OCI-LY1 (cell line): ENCODE data around the gene PRR5L.

ENCODE experiments used
- H2AFZ ChIP-seq: fragments of 200-600 bp; sonication (generic), shearing (Covaris generic); 2 replicates; pipeline ENCODE4 v1.6.0; 2014; ENCODE audit warnings: antibody characterized with exemption, mild to moderate bottlenecking, low read length
- H3F3A ChIP-seq: fragments of 200-600 bp; sonication (generic), shearing (Covaris generic); 2 replicates; pipeline ENCODE4 v1.6.0; 2014; ENCODE audit warnings: mild to moderate bottlenecking, antibody characterized with exemption, low read length, moderate library complexity; ENCODE audit not compliant: insufficient read depth
- H3K27ac ChIP-seq: fragments of 200-600 bp; sonication (generic); 2 replicates; pipeline ENCODE4 v1.5.1; 2014; ENCODE audit warnings: low read length, mixed run types, mild to moderate bottlenecking, low read depth; ENCODE audit not compliant: poor library complexity, severe bottlenecking
- H3K27me3 ChIP-seq: fragments of 200-600 bp; sonication (generic); 2 replicates; pipeline ENCODE4 v1.6.0; 2014; ENCODE audit warnings: antibody characterized with exemption, mild to moderate bottlenecking, low read length, moderate library complexity; ENCODE audit not compliant: insufficient read depth
- H3K36me3 ChIP-seq: fragments of 200-600 bp; sonication (generic); 2 replicates; pipeline ENCODE4 v1.6.1; 2014; ENCODE audit warnings: mild to moderate bottlenecking, antibody characterized with exemption, low read length, moderate library complexity, mixed read lengths; ENCODE audit not compliant: insufficient read depth
- H3K4me1 ChIP-seq: fragments of 200-600 bp; sonication (generic); 2 replicates; pipeline ENCODE4 v1.5.1; 2014; ENCODE audit warnings: mild to moderate bottlenecking, low read length, moderate library complexity; ENCODE audit not compliant: insufficient read depth, severe bottlenecking
- H3K4me2 ChIP-seq: fragments of 200-600 bp; sonication (generic), shearing (Covaris generic); 2 replicates; pipeline ENCODE4 v1.6.1; 2014; ENCODE audit warnings: low read length
- H3K4me3 ChIP-seq: fragments of 200-600 bp; sonication (generic); 2 replicates; pipeline ENCODE4 v1.5.1; 2014; ENCODE audit warnings: low read length, low read depth, mild to moderate bottlenecking, mixed read lengths; ENCODE audit not compliant: poor library complexity, severe bottlenecking
- H3K79me2 ChIP-seq: fragments of 200-600 bp; shearing (Covaris generic); 2 replicates; pipeline ENCODE4 v1.6.1; 2016; ENCODE audit warnings: mixed run types, low read length, mixed read lengths; ENCODE audit not compliant: insufficient read depth
- H3K9ac ChIP-seq: fragments of 200-600 bp; sonication (generic), shearing (Covaris generic); 2 replicates; pipeline ENCODE4 v1.6.1; 2014; ENCODE audit warnings: mild to moderate bottlenecking, low read length, mixed read lengths
- H3K9me2 ChIP-seq: fragments of 200-600 bp; sonication (generic), shearing (Covaris generic); 2 replicates; pipeline ENCODE4 v1.6.1; 2014; ENCODE audit warnings: low read depth, mild to moderate bottlenecking, low read length, mixed read lengths
- H3K9me3 ChIP-seq: fragments of 200-600 bp; shearing (Covaris generic); 2 replicates; pipeline ENCODE4 v1.6.1; 2014; ENCODE audit warnings: low read length, mixed read lengths
- H4K20me1 ChIP-seq: fragments of 200-600 bp; sonication (generic), shearing (Covaris generic); 2 replicates; pipeline ENCODE4 v1.6.0; 2016; ENCODE audit warnings: mild to moderate bottlenecking, low read length; ENCODE audit not compliant: insufficient read depth
- EZH2 ChIP-seq: fragments of 200-600 bp; sonication (generic), shearing (Covaris generic); IDR thresholded peaks from 2 replicates; pipeline ENCODE4 v1.8.0; 2017; ENCODE audit warnings: borderline replicate concordance, mixed run types, mild to moderate bottlenecking, antibody characterized with exemption, low read length, moderate library complexity, mixed read lengths
- TF ChIP-seq, protein P1 (sequence below): fragments of 200-600 bp; sonication (generic), shearing (Covaris generic); IDR thresholded peaks from 2 replicates; pipeline ENCODE4 v1.5.1; 2017; ENCODE audit warnings: mild to moderate bottlenecking, antibody characterized with exemption, low read length, moderate library complexity, mixed read lengths

The PRR5L gene

DNA sequence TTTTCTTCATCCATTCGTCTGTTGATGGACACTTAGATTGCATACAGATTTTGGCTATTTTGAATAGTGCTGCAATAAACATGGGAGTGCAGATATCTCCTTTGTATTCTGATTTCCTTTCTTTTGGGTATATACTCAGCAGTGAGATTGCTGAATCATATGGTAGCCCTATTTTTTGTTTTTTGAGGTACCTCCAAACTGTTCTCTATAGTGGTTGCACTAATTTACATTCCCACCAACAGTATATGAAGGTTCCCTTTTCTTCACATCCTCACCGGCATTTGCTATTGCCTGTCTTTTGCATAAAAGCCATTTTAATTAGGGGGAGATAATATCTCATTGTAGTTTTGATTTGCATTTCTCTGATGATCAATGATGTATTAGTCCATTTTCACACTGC lies 96.1 kb downstream of the PRR5L start:
- H3K9me2 ChIP-seq, result no peaks in the 10 kb centered on the region
- no peak overlapping the region for H3K4me2 ChIP-seq
- H3K27me3 ChIP-seq, result no peaks in the 10 kb centered on the region
- no peaks in the 10 kb centered on the region for H3K4me1 ChIP-seq
- no peaks in the 10 kb centered on the region for H3K79me2 ChIP-seq
- no peak overlapping the region for H3K4me3 ChIP-seq
- H4K20me1 ChIP-seq, result no peaks in the 10 kb centered on the region
- TF ChIP-seq, protein P1, sequence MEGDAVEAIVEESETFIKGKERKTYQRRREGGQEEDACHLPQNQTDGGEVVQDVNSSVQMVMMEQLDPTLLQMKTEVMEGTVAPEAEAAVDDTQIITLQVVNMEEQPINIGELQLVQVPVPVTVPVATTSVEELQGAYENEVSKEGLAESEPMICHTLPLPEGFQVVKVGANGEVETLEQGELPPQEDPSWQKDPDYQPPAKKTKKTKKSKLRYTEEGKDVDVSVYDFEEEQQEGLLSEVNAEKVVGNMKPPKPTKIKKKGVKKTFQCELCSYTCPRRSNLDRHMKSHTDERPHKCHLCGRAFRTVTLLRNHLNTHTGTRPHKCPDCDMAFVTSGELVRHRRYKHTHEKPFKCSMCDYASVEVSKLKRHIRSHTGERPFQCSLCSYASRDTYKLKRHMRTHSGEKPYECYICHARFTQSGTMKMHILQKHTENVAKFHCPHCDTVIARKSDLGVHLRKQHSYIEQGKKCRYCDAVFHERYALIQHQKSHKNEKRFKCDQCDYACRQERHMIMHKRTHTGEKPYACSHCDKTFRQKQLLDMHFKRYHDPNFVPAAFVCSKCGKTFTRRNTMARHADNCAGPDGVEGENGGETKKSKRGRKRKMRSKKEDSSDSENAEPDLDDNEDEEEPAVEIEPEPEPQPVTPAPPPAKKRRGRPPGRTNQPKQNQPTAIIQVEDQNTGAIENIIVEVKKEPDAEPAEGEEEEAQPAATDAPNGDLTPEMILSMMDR, result no peak
- TF ChIP-seq EZH2, result no peak
- H3K36me3 ChIP-seq, result no peaks in the 10 kb centered on the region
- H3K9ac ChIP-seq, result no peak overlapping the region
- H3K9me3 ChIP-seq, result no peaks in the 10 kb centered on the region
- H2AFZ ChIP-seq, result no peak overlapping the region
- no peak overlapping the region for H3K27ac ChIP-seq
- no peaks in the 10 kb centered on the region for H3F3A ChIP-seq

DNA sequence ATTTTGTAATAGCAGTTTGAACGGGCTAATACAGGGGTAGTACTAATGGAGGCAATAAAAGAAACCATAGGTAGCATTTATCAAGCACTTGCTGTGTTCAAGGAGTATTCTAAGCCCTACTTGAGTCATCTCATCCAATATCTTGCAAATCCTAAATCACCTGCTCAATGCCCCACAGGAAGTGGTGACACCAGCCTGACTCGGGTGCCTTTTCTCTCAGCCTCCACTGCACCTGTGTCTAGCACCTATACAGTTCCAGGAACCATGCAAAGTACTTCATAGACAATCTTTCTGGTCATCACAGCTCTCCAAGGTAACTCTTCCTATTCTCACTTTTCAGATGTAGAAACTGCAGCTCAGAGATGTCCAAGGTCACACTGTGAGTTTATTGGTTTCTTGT lies 98.0 kb downstream of the PRR5L start:
- Histone ChIP-seq H4K20me1 (no peaks in the 10 kb centered on the region), H2AFZ (no peak overlapping the region), H3K79me2 (no peaks in the 10 kb centered on the region), H3K27ac (no peak overlapping the region), H3F3A (no peaks in the 10 kb centered on the region), H3K9ac (no peak overlapping the region), H3K4me3 (no peak overlapping the region), H3K36me3 (no peaks in the 10 kb centered on the region), H3K4me1 (no peaks in the 10 kb centered on the region), H3K9me3 (no peaks in the 10 kb centered on the region), H3K27me3 (0 out of 2 replicates have a peak, but pooled peaks cover 4% of the 10 kb centered on the region), H3K4me2 (no peak overlapping the region), H3K9me2 (no peaks in the 10 kb centered on the region)
- no peak for TF ChIP-seq EZH2
- TF ChIP-seq, protein P1, result no peak

DNA sequence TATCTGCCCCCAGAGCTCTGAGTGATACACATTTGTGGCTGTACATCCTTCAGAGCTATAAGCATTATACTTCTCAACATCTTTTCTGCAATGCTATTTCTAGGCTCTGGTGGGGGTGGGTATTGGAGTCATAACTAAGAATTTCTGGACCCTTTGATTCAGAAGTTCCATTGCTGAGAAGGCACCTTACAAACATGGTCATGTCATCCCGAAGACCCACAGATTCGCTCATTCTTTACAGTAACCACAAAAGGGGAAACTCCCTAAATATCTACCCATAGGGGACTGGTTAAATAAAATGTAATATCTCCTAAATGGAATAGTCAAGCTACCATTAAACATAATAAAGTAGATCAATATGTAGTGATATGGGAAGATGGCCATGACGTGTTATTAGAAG lies 98.8 kb downstream of the PRR5L start:
- H3K9me2 ChIP-seq, result no peaks in the 10 kb centered on the region
- no peak overlapping the region for H3K9ac ChIP-seq
- TF ChIP-seq, protein P1, result no peak
- TF ChIP-seq EZH2, result no peak
- no peak overlapping the region for H3K4me3 ChIP-seq
- 0 out of 2 replicates have a peak, but pooled peaks cover 4% of the 10 kb centered on the region for H3K27me3 ChIP-seq
- no peak overlapping the region for H2AFZ ChIP-seq
- no peaks in the 10 kb centered on the region for H3K79me2 ChIP-seq
- H3K4me2 ChIP-seq, result no peak overlapping the region
- H4K20me1 ChIP-seq, result no peaks in the 10 kb centered on the region
- no peak overlapping the region for H3K27ac ChIP-seq
- H3F3A ChIP-seq, result no peaks in the 10 kb centered on the region
- H3K36me3 ChIP-seq, result no peaks in the 10 kb centered on the region
- H3K9me3 ChIP-seq, result no peaks in the 10 kb centered on the region
- H3K4me1 ChIP-seq, result no peaks in the 10 kb centered on the region
